Testis (tissue), 2 donors: ENCODE data around the gene NCOR1.

Experiments used
- CTCF ChIP-seq, 3 experiments: fragments of 450-650 bp in 2 of 3; fragments of 200-600 bp in 1 of 3; sonication (generic) in 1 of 3; IDR thresholded peaks; one replicate each; pipeline ENCODE4 v1.5.1; 2016 to 2019; ENCODE audit warnings: antibody characterized with exemption in 3 of 3, mild to moderate bottlenecking in 2 of 3, moderate library complexity in 1 of 3
- POLR2A ChIP-seq: fragments of 450-650 bp; IDR thresholded peaks from one replicate; pipeline ENCODE4 v1.6.1; 2017; ENCODE audit warnings: antibody characterized with exemption, mild to moderate bottlenecking, moderate library complexity

GRCh38 chr17:16189791-16190348, 25.5 kb downstream of the NCOR1 start:
- TF ChIP-seq CTCF (IDR thresholded peaks at IDR 0.05) (no peak), POLR2A (no peak)
